H1 (cell line): ENCODE results near the gene SLC25A26. TPM values are rescaled to one million over a fixed set of nuclear protein-coding genes. Genes with fewer than 3 reads are reported as not detected.

ENCODE experiments used
- HDAC6 ChIP-seq: IDR thresholded peaks from one replicate; pipeline ENCODE4 v1.7.1; 2012; ENCODE audit warnings: low read depth, mild to moderate bottlenecking, inconsistent platforms, low read length, moderate library complexity
- NANOG ChIP-seq: IDR thresholded peaks from 2 replicates; pipeline ENCODE4 v1.6.1; 2011; ENCODE audit warnings: low read length, low read depth, mild to moderate bottlenecking, inconsistent platforms; ENCODE audit not compliant: insufficient read depth, poor library complexity, severe bottlenecking
- TAF7 ChIP-seq: optimal IDR thresholded peaks from 2 replicates; pipeline ENCODE3; 2011; ENCODE audit warnings: low read depth, mild to moderate bottlenecking, inconsistent platforms, low read length, moderate library complexity, borderline replicate concordance
- TEAD4 ChIP-seq: IDR thresholded peaks from 2 replicates; pipeline ENCODE4 v1.6.1; 2012; ENCODE audit warnings: low read depth, low read length, inconsistent platforms, mixed read lengths
- polyA plus RNA-seq, 7 experiments: library from polyadenylated mRNA; depleted of rRNA in 3 of 7; stranded (reverse) in 5 of 7; unstranded in 2 of 7; fragments of >200 nt in 5 of 7; fragments of 200-250 nt in 2 of 7; gene quantifications; 1 replicate in 5 of 7; 2 replicates in 1 of 7; 4 replicates in 1 of 7; pipeline versions ENCODE4 v1.2.1 to v1.2.3, GENCODE V29; 2011 to 2013; ENCODE audit warnings: missing spikeins in 2 of 7, mixed read lengths in 2 of 7
- total RNA-seq: library from RNA; stranded (reverse); fragmentation: NEBNext Ultra II Directional; extraction: Animal tissue kit (Norgen Biotek cat#: 25700); gene quantifications from 2 replicates; pipeline ENCODE4 v1.2.1, GENCODE V29; 2021

SLC25A26 gene
- total and polyA plus RNA-seq, 2 of the 8 experiments (the other 6 are each of a cell fraction or from before 2014, with no cell fraction given), result 30.0 to 37.0 TPM

DNA sequence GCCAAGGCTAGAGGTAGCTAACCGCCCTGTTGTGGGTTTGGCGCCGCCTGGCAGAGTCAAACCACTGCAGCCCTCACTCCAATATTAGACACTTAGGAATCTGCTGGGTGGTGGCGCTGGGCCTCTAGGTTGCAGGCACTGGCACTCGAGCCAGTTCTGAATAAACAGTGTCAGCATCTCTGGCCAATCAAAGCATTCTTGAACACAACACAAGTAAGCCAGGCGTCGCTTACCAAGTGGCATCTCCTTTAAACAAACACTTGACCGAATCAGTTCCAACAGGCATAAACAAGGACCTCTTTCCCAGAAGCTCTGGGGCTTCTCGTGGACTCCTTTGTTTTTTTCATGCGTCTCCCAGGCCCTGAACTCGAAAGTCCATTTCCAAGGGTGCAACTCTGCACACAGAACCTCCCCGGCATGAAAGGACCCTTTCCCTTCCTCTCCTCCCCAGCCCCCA lies 197.7 kb downstream of the SLC25A26 start (continued):
- TF ChIP-seq TAF7, result no peak
- TF ChIP-seq TEAD4, result no peak
- TF ChIP-seq NANOG, result no peak
- TF ChIP-seq HDAC6, result no peak
